Superior temporal gyrus (tissue), 1 donor: ENCODE data around the gene PDE4D.
"Not testable (repeated sequence)": the region's sequence is repeated elsewhere in the genome, so short reads cannot be mapped to it uniquely, and the experiment has no call there.

ENCODE experiments used
- DNase-seq: peaks from one replicate; pipeline ENCODE4 v3.0.0-alpha.2; 2016; ENCODE audit errors: extremely low spot score

The PDE4D gene

DNA sequence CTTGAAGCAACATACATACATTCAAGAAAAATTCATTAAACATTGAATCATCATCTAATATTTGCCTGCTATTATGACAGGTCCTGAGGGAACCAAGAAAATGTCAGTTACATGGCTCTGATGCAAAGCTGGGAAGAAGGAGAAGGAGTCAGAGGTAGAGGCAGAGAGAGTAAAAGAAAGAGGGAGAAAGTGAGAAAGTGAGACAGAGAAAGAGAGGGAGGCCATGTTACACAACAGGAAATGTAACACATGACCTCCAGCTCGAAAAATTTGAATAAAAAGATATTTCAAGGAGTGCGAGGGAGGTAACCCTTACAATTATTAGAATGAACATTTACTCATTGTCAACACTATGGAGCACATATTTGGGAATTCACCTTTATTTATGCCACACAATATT is 189.7 kb downstream of the PDE4D start:
- no peak for DNase-seq

DNA sequence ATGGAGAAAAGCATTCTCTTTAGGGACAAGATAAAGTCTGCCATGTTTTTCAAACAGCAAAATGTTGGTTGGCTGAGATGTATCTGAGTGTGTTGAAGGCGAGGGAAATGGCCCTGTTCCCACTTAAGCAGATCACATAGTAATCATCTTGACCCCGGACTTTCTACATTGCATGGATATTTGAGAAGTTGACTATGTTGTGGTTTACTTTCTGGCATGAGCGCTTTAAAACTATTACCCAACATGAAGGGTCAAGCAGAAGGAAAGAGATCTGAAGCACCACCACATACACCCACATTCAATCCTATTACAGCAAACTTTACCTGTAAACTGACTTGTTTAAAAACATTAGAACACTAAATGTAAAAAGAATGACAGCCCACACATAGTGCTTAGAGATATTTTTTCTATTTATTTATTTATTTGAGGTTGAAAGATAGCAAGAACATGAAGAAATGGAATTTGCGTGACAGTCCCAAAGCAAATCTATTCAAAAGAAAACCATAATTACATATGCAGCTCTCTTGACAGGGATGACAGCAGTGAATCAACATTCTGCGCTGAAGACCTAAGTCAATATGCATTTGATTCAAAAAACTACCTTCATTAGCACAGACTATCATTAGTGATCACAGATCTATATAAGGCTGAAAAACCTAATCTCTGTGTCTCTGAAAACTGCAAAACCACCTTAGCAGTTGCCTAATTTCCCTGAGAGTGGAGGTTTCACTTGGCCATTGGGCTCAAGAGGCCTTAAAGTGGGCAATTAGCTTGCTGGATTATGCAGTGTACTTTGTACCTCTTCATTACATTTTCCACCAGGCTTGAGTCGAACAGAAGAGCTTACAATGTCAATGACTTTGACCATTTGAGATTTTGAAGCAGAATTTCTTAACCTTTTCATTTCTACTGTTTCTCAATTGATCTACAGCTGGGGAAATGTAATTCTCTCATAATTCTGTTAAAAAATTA is 195.0 kb downstream of the PDE4D start:
- no peak for DNase-seq

DNA sequence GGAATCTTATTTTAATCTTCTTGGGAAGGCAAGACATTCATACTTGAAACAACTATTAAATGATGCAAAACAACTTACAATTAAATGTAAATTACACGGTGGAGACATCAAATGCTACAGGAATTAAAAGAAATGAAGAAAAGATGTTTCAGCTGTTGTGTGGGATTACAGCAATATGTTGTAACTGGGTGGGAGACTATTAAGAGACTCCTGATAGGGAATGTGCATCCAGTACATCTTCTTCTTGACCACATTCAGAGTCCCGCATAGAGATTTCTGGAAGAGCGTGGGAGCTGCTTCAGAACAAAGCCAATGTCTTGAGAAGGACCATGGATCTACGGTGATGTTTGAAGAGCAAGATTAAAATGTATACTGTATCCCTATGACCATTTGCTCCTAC is 199.1 kb downstream of the PDE4D start:
- DNase-seq: no peak

DNA sequence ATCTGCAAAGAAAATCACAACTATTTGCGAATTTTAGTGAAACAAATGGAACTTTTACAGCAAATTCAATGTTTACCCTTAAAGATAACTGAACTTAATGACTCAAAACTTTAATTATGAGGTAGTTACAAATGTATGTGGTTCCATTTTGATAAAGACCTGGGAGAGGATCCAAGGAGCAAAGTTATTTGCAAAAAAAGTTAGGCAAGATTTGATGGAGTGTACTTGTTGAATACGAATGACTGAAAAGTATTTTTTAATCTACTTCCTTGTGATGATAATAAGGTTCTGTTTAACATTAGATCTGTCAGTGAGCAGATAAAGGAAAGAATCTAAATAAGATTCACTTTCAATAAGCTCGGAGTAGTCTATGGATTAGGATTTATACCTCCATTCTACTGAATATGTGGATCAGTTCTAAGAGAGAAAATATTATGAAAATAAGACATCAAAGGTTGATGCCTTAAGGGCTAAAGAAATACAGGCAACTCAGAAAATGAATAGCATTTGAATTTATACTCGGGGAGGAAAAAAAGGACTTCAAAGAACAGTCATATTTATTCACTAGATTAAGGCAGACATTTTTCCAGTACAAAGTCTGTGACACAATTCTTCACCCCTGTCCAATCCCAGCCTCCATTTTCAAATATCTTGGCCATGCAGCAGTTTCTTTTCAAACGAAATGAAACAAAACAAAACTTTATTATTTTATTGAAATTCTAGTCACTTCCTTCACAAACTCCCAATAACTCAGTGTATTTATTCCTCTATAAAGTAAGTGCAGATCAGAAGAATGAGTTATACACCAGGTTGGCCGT is 199.8 kb downstream of the PDE4D start:
- no peak for DNase-seq

DNA sequence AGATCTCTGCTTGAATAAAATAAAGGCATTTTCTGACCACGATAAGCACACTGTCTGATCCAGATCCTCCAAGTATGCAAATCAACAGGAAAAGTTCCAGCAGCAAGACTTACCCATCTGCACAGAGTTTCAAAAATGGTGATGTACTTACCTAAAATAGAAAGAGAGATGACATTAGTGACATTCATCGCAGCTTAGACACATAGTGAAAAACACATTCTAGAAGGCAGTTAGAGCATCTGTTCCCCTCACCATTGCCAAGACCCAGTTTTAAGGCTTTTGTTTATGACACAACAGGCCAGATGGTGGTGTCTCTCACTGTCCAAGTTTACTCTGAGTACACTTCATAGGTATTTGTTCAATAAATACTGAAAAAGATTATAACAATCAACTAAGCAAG is 207.7 kb downstream of the PDE4D start:
- DNase-seq: peak; percentile 78

DNA sequence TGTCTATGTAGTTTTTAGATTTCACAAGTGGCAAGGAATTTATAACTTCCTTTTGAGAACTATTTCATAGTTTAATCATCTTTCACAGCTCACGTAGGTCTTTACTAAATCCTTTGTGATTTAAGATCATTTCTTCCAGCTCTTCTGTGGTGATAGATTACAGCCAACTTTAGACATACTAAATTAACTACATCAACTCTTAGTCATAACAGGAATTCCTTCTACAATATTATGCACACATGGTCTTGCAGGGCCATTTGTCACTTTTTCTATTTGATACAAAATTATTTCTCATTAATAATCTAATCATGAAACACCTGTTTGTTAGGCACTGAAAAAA is 208.4 kb downstream of the PDE4D start:
- DNase-seq: no peak

DNA sequence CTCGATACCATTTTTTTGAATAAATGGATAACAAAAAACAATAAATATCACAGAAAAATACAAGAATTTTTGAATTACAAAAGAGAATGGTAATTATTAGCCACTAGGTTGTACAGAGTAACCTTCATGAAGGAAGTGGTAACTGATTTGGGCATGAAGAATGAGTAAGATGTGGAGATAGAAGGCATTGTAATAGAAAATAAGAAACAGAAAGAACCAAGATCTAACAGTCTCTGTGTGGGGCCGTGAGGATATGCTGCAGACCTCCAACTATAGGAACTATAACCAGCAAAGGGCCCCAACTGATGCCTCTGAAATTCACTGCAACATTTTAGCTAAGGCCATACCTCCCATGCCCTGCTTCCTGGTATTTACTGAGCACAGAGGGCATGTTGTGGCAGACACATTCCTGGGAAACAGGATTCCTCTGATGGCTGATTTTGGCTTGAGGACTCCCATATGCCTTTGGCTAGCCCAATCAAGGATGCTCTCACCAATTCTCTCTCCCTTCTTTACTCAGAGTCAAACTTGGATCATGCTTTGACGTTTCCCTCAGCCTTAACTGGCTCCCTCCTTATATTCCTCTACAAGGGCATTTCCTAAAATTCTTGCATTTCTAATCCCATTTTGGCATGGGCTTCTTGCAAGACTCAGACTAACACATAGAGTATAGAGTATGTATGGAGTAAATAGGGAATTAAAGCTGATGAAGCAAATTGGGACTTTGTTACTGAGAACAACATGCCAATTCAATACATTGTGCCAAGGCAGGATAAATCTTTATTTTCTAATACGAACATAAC is 208.9 kb downstream of the PDE4D start:
- DNase-seq: no peak

DNA sequence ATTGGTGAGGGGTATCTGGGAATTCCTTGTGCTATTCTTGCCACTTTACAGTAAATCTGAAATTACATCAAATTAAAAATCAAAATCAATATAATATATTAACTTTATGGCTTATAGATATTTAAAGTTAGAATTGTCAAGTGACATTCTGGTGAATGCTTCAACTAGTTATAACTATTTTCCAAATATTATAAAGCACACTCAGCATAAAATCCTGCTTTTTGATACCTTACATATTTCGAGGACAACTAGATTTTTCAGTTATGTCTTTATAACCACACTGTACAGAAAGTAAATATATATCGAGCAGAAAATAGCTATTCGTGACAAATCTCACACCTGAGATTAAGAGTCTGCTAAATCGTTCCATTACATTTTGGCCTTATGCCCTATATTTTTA is 210.2 kb downstream of the PDE4D start:
- DNase-seq: no peak

DNA sequence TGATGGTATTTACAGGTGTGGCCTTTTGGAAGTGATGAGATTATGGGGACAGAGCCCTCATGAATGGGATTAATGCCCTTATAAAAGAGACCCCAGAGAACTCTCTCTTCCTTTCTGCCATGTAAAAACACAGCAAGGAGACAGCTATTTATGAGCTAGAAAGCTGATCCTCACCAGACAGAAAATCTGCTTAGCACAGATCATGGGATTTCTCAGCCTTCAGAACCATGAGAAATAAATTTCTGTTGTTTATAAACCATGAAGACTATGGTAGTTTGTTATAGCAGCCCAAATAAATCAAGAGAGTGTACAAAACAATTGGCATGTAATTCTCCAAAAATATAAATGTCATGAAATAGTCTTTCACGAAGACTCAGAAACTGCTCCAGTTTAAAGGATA is 211.0 kb downstream of the PDE4D start:
- DNase-seq: no peak

DNA sequence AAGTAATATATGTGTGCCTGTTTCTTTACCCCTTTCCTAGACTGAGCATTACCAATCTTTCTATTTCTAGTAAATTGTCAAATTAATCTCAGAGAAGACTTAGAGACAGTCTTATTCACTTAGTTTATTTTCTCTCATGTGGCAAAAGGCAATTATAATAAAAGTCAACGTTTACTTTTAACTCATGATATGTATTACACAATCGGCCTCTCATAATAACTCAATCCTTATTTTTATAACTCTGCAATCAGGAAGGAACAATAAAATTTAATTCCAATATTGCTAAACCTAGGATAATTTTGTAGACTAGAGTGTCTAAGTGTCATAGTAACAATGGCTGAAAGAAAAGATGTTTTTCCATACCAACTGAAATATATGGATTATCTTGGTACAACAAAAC is 214.6 kb downstream of the PDE4D start:
- DNase-seq: no peak

DNA sequence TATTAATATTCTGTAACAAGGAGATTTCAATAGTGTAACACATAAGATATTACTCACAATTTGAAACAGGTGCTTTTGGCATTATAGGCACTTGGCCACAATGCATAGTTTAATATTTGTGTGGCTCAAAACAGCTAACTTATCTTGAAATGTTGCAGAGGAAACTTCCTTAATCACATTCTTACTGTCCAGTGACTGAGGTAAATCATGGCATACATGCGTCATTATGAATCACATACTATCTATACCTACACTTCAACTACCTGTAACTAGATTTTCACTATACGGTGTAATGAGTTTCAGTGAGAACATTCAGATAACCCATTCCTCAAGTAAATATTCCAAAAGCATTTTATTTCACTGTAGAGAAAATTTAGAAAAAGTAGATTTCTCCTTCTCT is 218.8 kb downstream of the PDE4D start:
- no peak for DNase-seq

DNA sequence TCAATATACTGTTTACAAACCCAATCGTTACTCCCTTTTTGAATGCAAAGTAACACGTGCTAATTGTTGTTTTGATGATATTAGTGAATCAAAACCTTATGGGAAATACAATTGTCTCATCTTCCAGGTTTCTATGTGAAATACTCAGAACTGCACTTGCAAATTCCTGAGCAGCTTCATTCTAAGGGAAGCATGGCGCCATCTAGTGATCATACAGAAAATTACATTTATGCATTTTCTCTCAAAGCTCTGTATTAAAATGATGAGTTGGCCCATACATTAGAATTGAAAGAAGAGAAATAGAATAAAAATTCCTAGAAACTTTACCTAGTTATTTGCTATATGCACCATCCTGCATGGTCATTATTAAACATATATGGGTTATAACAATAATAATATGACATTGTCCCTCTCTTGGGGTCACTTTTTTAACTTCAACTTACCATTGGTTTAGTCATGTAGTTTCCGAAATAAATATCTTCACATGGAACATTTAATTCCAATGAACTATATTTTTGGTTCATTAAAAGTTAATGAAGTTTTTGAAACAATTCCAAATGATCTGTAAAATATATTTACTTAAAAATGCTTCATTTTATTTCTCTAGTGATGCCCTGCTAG is 220.0 kb downstream of the PDE4D start:
- DNase-seq: peak; percentile 89

DNA sequence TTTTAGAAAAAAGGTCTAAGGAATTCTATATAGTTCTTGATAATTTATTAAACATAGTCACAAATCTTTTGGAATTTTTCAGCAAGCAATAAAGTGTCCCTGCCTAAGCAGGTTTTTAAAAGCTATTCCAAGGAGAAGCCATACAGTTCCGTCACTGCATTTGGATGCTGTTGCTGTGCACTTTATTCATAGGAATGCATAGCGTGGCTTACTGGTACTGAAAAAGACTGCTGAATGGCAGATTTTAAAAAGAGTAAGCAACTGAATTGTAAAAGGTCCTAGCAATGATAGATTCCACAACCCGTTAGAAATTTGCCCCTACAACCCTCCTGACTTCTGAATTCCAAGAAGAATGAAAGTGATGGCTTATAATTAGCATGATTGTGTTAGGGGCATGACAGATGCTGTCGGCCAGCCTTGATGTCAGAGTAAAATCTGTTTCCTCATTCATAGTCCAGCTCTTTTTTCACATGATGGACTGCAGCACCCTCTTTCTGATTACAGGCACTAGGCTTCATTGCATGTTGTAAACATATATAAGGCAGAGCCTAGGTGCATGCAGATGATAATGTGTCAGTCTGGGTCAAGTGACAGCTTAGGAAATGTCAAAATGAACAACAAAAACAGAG is 227.0 kb downstream of the PDE4D start:
- DNase-seq: no peak

DNA sequence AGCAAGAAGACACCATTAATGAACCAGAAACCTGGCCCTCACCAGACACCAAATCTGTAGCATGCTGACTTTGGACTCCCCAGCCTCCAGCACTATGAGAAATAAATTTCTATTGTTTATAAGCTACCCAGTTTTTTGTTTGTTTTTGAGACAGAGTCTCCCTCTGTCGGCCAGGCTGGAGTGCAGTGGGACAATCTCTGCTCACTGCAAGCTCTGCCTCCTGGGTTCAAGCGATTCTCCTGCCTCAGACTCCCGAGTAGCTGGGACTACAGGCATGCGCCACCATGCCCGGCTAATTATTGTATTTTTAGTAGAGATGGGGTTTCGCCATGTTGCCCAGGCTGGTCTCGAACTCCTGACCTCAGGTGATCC is 227.7 kb downstream of the PDE4D start:
- not testable (repeated sequence) for DNase-seq

DNA sequence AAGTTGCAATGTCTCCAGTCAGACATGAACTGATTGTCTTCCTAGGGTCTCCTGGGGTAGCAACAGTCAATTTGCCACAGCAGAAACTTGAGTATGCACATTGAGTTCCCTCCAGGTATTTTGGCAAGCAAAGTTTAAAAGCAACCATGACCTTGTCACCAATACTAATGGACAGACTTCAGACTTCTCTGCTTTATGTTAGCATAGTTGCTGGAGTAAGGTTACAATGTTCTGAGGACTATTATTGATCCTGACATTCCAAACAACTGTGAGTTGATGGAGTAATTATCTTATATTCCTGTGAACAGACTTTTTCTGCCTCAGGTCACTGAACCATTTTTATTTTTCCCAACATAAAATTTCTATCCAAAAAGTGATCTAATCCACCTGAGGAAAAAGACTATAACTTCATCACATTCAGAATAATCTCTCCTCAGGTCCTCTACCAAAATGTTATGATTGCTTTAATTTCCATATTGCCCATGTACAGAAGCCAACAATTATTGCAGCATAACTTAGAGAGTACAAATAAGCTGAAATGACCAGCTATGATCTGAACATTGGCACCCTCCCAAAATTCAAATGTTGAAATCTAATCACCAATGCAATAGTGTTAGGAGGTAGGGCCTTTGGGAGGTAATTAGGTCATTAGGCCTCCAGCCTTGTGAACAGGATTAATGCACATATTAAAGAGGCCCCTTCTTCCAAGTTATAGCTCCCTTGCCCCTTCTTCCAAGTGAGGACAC is 228.3 kb downstream of the PDE4D start:
- DNase-seq: no peak

DNA sequence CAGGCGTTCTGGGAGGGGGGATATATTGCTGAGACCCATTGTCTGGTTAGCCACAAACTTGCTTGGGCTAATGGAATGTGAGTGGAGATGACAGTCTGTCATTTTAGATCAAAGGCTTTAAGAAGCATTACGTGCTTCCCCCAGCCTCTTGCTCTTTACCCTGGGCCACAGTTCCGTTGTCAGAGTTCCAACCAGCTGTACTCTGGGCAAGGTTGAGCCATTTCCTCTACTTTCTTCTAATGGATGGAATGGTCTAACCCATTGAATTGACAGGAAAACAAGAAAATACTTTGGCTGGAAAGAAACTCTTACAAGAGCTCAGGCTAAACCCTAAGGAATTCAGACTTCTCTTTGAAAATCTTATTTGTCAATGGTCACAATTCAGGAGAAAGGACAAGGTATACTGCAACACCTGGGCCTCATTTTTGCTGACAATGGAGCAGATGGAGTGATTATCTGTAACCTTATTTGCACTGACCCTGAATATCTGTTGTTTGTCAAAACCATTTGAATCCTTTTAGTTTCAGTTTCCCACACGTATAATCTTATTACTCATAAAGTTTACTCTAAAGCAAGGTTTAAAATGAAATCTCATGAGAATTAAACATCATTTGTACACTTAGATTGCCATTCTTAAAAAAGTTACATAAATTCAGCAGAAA is 231.4 kb downstream of the PDE4D start:
- DNase-seq: no peak

DNA sequence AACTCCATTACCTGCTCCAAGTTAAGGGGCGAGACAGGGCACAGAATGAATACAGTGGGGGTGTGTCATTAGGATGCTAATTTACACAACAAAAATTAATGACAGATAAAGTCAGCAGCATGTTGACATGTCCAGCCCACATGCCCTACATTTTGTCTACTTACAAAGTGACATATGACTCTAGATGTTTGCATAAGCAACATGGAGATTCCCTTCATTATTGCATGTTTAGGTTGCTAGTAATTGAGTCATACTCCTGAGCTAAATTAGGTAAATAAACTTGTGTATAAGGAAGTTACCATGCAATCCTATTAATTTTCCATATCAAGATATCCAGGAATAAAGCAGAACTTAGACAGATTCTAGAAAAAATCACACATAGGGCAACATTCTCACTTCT is 232.2 kb downstream of the PDE4D start:
- DNase-seq: no peak

DNA sequence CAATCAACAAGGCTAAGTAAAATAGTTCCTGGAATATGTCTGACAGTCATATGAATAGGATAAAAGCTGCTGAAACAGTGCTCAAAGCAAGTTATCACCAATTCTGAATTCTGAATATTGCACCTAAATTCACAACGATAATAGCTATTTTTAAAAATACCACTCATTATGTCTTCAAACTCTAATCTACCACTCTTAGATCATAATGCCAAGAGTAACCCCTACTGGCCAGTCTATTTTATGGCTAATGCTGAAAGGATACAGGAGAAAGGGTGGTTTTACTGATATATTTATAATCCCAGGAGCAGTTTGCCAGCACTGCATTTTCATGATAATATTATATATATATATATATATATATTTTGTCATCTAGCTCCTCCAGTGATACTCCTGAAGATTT is 232.8 kb downstream of the PDE4D start:
- DNase-seq: peak; percentile 64

DNA sequence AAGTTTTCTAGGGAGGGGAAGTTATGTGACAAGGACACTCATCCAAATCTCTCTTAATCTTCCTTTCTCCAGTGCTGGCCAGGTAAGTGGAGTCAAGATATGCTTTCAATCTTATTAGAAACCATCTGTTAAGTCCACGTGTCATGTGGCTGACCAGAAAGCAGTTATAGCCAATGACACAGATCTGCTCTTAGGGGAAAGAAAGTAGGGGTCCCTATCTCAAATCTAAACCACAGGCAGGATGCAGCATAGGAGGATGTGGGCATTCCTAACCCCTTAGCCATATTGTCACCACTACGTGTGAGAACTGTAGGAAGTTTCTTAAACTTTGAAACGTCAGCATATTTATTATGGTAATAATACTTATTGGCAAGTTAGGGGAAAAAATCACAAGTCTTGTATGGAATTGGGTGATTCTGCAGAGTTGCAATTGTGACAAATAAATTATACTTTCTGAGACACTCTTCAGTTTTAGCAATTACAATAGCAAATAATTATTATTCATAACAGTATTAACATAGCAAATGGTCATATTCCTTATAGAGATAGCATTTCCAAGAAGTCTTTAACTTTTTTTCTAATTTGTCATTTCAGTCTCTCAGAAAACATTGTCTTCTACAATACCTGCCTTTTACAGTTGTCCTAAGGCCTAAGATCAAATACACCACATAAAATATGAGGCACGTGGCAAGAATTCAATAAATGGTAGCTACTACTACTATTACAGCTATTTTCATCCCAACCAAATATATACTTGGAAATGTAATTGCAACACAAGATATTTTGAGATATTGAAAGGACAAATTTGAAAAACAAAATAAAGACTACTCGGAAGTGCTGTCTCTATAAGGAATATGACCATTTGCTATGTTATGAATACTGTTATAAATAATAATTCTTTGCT is 236.9 kb downstream of the PDE4D start:
- no peak for DNase-seq
